Measurements from ENCODE around the gene TREH.

GRCh38 chr11:118661425-118662301, 17.8 kb downstream of the TREH start:
- TF ChIP-seq EZH2 (IDR thresholded peaks at IDR 0.05) (no peak), POLR2AphosphoS5 (IDR thresholded peaks at IDR 0.05; ENCODE audit: borderline replicate concordance, low read depth, low read length) (no peak), FOXP2 (optimal IDR thresholded peaks at IDR 0.05; ENCODE audit: control extremely low read depth, extremely low read length, insufficient read depth) (no peak)

Measured in SK-N-MC (cell line).